ENCODE data around the gene PPP2R5C. TPM values are rescaled to one million over a fixed set of nuclear protein-coding genes. Genes with fewer than 3 reads are reported as not detected.
A peak's percentile ranks its signal among the peaks of the same experiment; 100 is the strongest.

Gene PPP2R5C
- total RNA-seq, 1 experiment from 2014 or later, result 93.0 TPM

DNA sequence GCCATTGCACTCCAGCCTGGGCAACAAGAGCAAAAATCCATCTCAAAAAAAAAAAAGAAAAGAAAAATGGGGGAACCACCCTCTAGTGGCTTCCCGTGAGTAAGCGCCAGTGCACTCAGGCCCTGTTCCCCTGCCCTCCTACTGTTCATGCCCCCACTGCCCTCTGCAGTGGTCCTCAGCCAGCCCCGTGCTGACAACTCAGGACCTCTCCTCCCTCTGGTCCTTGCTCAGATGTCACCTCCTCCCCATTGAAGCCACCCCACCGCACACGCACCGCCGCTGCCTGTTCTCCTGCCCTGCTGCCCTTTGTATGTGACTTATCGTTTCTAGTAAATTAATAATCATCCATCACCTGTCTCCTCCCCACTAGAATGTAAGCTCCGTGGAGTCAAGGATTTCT, 144.1 kb downstream of the PPP2R5C start:
- Mint-ChIP-seq H3K36me3 (ENCODE audit: insufficient read depth in 1 of 3, low read depth in 3 of 3) (peaks cover 16 to 68% (median 61%) of the 10 kb centered on the region in 3 experiments; a peak in 6 of 7 replicates), H3K4me1 (no peaks in the 10 kb centered on the region), H3K27me3 (ENCODE audit: low read depth) (no peaks in the 10 kb centered on the region; the same call in 1 of the 2 replicates), H3K9me3 (no peaks in the 10 kb centered on the region), H3K4me3 (no peak overlapping the region), H3K27ac (peak overlapping the region in 2 of 3 experiments; percentile 38 to 75; a peak in 3 of 7 replicates)
- H3K27ac ChIP-seq (ENCODE audit: insufficient read length, low read depth, low read length), result no peak overlapping the region
- no peaks in the 10 kb centered on the region for H3K79me2 ChIP-seq (ENCODE audit: insufficient read depth, low read length)
- H2BK120ac ChIP-seq (ENCODE audit: low read depth, low read length, poor library complexity, severe bottlenecking), result no peak overlapping the region
- no peak overlapping the region for H3K56ac ChIP-seq (ENCODE audit: insufficient read length, low read depth, low read length)
- H3K4ac ChIP-seq (ENCODE audit: low read depth, low read length), result no peak overlapping the region
- H3K23ac ChIP-seq (ENCODE audit: insufficient read length, low read depth, low read length), result no peak overlapping the region
- no peak overlapping the region for H3K18ac ChIP-seq (ENCODE audit: insufficient read length, low read depth, low read length)
- no peaks in the 10 kb centered on the region for H3K4me1 ChIP-seq (ENCODE audit: insufficient read depth, low read length)
- no peaks in the 10 kb centered on the region for H4K20me1 ChIP-seq (ENCODE audit: control insufficient read depth, insufficient read depth, insufficient read length)
- H2BK20ac ChIP-seq (ENCODE audit: low read depth, low read length, poor library complexity, severe bottlenecking), result no peak overlapping the region
- H3K9me3 ChIP-seq (ENCODE audit: control insufficient read depth, low read depth, low read length), result no peaks in the 10 kb centered on the region
- H4K5ac ChIP-seq (ENCODE audit: insufficient read length, low read depth, low read length), result no peak overlapping the region
- no peaks in the 10 kb centered on the region for H3K79me1 ChIP-seq (ENCODE audit: insufficient read depth, low read depth, low read length, poor library complexity, severe bottlenecking)
- no peak overlapping the region for H4K91ac ChIP-seq (ENCODE audit: insufficient read length, low read depth, low read length)
- H2BK15ac ChIP-seq (ENCODE audit: low read depth, low read length), result no peak overlapping the region
- no peak overlapping the region for H2BK5ac ChIP-seq (ENCODE audit: insufficient read length, low read length)
- no peaks in the 10 kb centered on the region for H3K23me2 ChIP-seq (ENCODE audit: insufficient read length, low read depth, low read length, poor library complexity, severe bottlenecking)
- H2AFZ ChIP-seq (ENCODE audit: low read length), result no peak overlapping the region
- no peak overlapping the region for H3T11ph ChIP-seq (ENCODE audit: low read length)
- WGBS (ENCODE audit: extremely low coverage, insufficient read length, low lambda C conversion rate), result no CpG with 5 or more reads among the region's 9 CpGs
- no peak overlapping the region for H3K9ac ChIP-seq (ENCODE audit: extremely low read depth, insufficient read length, low read length)
- no peak overlapping the region for H3K14ac ChIP-seq (ENCODE audit: insufficient read depth, low read length)
- no peak overlapping the region for H2BK12ac ChIP-seq (ENCODE audit: insufficient read length, low read depth, low read length)
- H2AK5ac ChIP-seq (ENCODE audit: insufficient read length, low read length), result no peak overlapping the region
- H3K27me3 ChIP-seq (ENCODE audit: insufficient read depth, low read length), result no peaks in the 10 kb centered on the region
- no peak for DNase-seq
- TF ChIP-seq, protein P1, sequence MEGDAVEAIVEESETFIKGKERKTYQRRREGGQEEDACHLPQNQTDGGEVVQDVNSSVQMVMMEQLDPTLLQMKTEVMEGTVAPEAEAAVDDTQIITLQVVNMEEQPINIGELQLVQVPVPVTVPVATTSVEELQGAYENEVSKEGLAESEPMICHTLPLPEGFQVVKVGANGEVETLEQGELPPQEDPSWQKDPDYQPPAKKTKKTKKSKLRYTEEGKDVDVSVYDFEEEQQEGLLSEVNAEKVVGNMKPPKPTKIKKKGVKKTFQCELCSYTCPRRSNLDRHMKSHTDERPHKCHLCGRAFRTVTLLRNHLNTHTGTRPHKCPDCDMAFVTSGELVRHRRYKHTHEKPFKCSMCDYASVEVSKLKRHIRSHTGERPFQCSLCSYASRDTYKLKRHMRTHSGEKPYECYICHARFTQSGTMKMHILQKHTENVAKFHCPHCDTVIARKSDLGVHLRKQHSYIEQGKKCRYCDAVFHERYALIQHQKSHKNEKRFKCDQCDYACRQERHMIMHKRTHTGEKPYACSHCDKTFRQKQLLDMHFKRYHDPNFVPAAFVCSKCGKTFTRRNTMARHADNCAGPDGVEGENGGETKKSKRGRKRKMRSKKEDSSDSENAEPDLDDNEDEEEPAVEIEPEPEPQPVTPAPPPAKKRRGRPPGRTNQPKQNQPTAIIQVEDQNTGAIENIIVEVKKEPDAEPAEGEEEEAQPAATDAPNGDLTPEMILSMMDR (conservative IDR thresholded peaks at IDR 0.05), result peak; percentile 24; the same call in 1 of the 3 replicates
- H3K4me2 ChIP-seq (ENCODE audit: insufficient read depth, insufficient read length, low read length), result no peak overlapping the region
- no peak overlapping the region for H4K8ac ChIP-seq (replicated peaks; ENCODE audit: insufficient read length, low read depth, low read length)
